Measurements from ENCODE around the gene AFF1.
"Not testable (repeated sequence)": the region's sequence is repeated elsewhere in the genome, so short reads cannot be mapped to it uniquely, and the experiment has no call there.

AFF1 gene

DNA sequence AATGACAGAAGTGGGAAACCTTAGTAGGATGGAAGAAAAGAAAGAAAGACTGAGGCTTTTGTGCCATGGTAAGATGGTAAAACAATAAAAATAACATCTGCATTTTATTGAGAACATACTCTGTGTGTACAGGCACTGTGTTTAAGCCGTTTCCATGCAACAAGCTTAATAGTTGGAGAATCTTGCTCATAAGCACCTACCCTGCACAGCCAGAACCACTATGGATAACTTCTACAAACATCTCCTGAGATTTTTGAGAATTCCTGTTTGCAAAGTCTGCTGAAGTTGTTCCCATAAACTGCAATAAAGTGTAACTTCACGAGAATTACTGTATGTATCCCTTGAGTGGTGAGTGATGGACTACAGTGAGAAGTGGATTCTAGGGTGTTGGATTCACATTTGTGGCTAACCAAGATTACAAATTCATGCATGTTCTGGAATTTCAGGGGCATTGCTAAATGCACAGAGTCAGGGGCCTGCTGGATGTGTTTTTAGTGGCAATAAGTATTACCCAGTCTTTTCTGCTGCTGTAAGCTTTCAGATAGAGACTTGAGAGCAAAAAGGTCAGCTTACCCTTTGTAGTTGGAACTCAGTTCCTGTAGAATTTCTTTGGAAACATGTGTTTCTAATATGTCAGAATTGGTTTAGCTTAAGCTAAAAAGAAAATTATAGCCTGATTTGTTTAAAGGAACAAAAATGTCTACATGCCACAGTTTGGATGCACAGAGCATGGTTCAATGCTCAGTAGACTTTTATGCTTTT is 132.5 kb downstream of the AFF1 start:
- DNase-seq: no peak

GRCh38 chr4:87068583-87069021 is 133.8 kb downstream of the AFF1 start:
- DNase-seq: no peak

GRCh38 chr4:87069037-87069742 is 134.4 kb downstream of the AFF1 start:
- no peak for DNase-seq

DNA sequence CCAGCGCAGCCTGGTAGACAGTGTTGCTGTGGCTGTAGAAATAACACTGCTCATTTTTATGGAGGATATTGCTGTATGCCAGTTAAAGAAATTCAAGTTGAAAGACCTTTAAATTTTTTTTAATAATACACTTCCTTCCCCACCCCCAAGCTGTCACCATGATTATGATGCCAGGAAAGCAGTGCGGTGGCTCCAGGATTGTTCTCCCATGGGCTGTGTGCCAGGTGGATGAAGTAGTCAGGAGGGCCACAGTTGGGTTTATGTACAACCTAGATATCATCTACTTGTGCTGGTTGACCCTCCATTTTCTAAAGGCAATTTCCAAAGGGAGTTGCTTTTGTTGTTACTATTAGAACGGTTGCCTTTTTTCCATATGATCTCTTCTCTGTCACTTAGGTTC is 136.6 kb downstream of the AFF1 start:
- DNase-seq: no peak

DNA sequence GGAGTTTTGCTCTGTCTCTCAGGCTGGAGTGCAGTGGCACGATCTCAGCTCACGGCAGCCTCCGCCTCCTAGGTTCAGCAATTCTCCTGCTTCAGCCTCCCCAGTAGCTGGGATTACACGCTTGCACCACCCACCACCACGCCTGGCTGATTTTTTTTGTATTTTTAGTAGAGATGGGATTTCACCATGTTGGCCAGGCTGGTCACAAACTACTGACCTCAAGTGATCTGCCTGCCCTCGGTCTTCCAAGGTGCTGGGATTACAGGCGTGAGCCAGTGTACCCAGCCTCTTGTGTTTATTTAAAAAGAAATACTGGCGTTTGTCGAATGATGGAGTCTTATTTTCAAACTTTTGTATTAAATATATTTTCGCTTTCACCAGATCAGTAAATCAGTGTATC is 137.7 kb downstream of the AFF1 start:
- DNase-seq: not testable (repeated sequence)

GRCh38 chr4:87073199-87074120 is 138.6 kb downstream of the AFF1 start:
- peak; percentile 7 for DNase-seq

DNA sequence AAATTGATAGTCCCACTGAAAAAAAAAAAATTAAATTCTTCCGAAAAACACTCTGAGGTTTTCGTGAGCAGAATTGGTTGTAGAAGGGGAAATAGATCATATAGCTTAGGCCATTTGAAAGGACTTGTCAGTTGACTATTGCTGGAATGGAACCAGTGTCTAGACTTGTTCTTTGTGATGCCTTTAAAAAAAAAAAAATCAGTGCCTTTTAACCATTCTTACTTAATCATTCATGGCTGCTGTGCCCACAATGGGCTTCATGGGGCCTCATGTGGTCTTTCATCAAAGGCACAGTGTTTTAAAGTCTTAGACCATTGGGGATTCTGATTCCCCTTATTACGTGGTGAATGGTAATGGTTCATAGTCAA is 139.3 kb downstream of the AFF1 start:
- no peak for DNase-seq

DNA sequence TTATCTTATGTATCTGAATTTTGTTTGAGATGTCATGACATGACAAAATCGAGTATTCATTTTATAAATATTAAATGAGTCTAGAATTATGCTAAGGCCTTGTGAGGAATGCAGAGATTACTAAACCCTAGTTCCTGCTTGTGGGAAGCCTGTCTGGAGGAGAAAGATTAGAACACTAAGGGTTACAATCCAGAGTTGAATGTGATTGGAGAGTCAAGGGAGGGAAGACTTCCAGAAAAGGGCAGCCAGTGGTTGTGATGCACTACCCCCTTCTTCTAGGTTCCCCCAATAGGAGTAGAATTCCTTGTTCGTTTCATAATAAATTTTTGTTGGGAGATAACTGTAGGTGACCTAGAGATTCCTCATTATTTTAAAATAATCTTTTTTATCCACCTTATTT is 141.1 kb downstream of the AFF1 start:
- DNase-seq: no peak

DNA sequence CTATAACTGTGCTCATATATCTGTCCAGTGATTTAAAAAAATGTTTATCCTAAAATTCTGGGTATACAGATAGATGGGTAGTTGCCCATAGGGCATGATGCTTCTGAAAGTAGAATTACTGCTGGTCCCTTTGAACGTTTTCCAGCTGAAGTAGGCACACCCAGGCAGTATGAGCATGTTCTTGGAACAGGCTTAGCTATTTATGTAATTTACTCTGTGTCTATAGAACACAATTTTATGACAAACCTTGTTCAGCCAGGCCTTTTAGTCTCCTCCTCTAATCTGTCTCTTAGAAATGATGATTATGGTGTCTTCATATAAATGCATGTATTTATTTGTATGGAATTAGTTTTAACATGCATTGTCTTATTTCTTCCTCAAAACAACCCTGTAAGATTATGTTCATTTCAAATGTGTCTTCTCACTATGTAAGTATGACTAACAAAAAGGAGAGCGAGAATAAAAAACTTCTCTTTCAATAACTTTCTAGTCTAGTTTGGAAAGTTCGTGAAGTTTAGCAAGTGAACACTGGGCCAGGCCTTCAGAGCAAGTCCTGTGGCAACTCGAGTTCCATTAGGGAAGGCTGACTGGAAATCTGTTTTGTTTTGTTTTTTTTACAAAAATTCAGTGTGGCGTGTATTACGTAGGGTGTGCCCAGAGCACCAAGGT is 142.0 kb downstream of the AFF1 start:
- DNase-seq: no peak

- no peak for DNase-seq
Observed at GRCh38 chr4:87077914-87078585, 143.2 kb downstream of the AFF1 start.

- no peak for DNase-seq
Observed at GRCh38 chr4:87078987-87079486, 144.2 kb downstream of the AFF1 start.

DNA sequence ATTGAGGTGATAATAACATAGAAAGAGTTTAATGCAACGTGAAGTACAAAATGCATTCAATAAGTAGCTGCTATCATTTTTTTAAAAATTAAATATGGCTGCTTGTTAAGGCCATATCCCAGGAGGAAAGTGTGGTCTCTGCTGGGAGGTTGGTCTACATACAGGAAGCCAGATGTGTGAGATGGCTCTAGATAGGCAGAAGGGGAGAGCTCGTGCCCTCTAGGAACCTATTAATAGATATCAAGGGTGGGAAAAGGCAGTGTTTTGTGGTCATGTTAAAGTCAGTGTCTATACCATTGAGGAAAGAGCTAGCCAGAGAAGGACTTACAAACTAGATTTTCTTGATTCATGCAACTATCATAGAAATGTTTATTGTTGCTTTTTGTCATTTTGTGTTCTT is 145.2 kb downstream of the AFF1 start:
- no peak for DNase-seq

- no peak for DNase-seq
Observed at GRCh38 chr4:87080462-87080861, 145.7 kb downstream of the AFF1 start.

DNA sequence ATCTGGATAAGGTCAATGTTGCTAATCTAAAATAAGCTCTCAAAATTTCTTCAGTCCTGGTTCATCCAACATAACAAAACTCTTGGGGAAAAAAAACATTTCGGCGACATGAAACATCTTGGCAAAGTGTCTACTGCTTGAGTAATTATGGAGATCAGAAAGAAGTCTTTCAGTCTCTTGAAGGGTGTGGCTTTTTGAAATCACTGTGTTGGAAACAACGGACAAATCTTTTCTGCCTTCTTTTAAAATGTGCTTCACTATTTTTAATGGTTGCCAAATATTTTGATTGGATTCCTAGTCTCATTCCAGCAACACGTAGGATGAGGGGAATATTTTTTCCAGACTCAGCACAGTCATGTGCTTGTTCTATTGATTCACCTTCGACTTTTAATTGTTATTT is 147.0 kb downstream of the AFF1 start:
- no peak for DNase-seq

- not testable (repeated sequence) for DNase-seq
Observed at GRCh38 chr4:87085732-87086131, 150.9 kb downstream of the AFF1 start.

- no peak for DNase-seq
Observed at GRCh38 chr4:87086143-87086805, 151.5 kb downstream of the AFF1 start.

- no peak for DNase-seq
Observed at GRCh38 chr4:87087015-87087414, 152.2 kb downstream of the AFF1 start.

DNA sequence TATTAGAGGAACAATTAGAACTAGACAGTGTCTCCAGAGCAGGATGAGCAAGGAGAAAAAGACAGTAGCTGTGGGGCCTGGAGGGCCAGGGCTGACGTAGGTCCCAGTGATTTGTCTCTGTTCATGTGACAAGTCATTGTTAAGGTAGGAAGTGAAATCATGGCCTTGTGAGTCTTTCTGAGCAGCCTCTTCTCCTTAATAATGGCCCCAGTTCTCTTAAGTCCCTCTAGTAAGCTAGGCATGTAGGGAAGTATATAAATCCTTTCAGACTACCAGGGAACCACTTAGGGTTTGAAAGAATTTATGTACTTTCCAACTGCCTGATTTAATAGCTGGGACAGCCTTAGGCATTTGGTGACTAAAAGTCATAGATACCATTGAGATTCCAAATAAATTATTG is 152.6 kb downstream of the AFF1 start:
- DNase-seq: no peak

GRCh38 chr4:87088186-87088585 is 153.4 kb downstream of the AFF1 start:
- DNase-seq: no peak

DNA sequence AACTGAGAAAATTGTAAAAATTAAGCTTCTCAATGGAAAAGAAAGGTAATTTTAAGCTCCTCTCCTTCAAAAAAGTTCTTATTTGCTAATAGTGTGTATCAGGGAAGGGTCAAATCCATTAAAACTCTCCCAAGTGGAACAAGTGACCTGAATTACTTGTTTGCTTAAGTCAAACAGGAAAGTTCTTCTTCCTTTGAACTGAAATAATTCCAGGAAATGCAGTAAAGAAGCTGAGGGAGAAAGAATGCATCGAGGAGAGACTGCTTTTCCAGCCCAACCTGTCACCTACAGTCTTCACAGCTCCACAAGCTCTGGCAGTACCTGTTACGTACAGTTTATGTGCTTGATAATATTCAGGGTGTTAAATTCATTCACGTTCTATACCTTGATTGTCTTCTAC is 154.6 kb downstream of the AFF1 start:
- DNase-seq: no peak

GRCh38 chr4:87090305-87090704 is 155.5 kb downstream of the AFF1 start:
- DNase-seq: no peak

Data from NK-92 treated with Interleukin-12 subunit alpha and Interleukin-12 subunit beta, amount 100 ng/mL, for 24 hours (cell line).